Ishikawa (cell line): ENCODE measurements around the gene SLC4A2.

Experiments used
- CEBPB ChIP-seq: IDR thresholded peaks from 2 replicates; pipeline ENCODE4 v1.6.1; 2012
- CREB1 ChIP-seq: IDR thresholded peaks from 2 replicates; pipeline ENCODE4 v1.6.1; 2012; ENCODE audit warnings: low read depth
- EGR1 ChIP-seq: IDR thresholded peaks from 2 replicates; pipeline ENCODE4 v1.6.1; 2012
- EP300 ChIP-seq: IDR thresholded peaks from 2 replicates; pipeline ENCODE4 v1.6.1; 2012; ENCODE audit warnings: borderline replicate concordance
- FOXM1 ChIP-seq: IDR thresholded peaks from 2 replicates; pipeline ENCODE4 v1.6.1; 2012; ENCODE audit warnings: low read depth, borderline replicate concordance
- NFIC ChIP-seq: IDR thresholded peaks from 2 replicates; pipeline ENCODE4 v1.6.1; 2012
- RAD21 ChIP-seq: IDR thresholded peaks from 2 replicates; pipeline ENCODE4 v1.6.1; 2012; ENCODE audit warnings: low read depth
- TAF1 ChIP-seq: IDR thresholded peaks from 2 replicates; pipeline ENCODE4 v1.6.1; 2012; ENCODE audit warnings: low read depth, mild to moderate bottlenecking
- TCF12 ChIP-seq: IDR thresholded peaks from 2 replicates; pipeline ENCODE4 v1.6.1; 2012; ENCODE audit warnings: low read depth
- TEAD4 ChIP-seq: IDR thresholded peaks from 2 replicates; pipeline ENCODE4 v1.6.1; 2012
- YY1 ChIP-seq: IDR thresholded peaks from 2 replicates; pipeline ENCODE4 v1.6.1; 2012; ENCODE audit warnings: low read depth
- ZBTB7A ChIP-seq: IDR thresholded peaks from 2 replicates; pipeline ENCODE4 v1.6.1; 2012; ENCODE audit warnings: low read depth
- TF ChIP-seq, protein P1 (sequence below): IDR thresholded peaks from 2 replicates; pipeline ENCODE4 v1.6.1; 2012
- TF ChIP-seq, protein P2 (sequence below): IDR thresholded peaks from 2 replicates; pipeline ENCODE4 v1.6.1; 2012; ENCODE audit warnings: low read depth, mild to moderate bottlenecking
- TF ChIP-seq, protein P3 (sequence below): IDR thresholded peaks from 2 replicates; pipeline ENCODE4 v1.6.1; 2012

SLC4A2 gene

DNA sequence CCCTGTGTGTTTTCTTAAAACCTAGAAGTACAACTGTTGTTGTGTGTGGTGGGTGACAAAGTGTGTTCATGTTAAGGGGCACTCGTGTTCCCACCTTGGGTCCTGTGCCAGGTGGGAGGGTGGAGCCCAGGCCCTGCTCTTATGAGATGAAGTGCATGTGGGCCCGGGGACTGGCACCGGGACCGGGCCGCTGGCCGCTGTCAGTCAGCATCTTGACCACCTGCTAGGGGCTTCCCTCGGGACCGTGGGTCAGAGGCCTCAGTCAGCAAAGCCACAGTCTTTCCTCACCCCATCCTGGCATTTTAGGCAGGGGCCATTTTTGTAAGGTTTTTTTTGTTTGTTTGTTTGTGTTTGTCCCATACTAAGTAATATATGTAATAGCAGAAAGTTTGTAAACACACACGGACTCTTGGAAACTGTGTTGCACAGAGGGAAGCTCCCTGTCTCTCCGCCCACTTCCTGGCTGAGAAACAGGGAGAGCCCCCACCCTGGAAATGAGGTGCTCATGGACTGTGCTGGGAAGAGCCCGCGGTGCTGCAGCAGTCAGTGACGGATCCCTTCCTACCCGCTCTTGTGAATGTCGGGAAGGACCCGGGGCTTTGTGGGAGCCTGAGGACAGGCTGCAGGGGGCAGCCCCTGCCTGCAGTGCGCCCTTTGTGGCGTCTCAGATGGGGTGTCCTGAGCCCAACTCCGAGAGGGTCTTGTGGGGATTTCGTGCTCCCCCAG, 40.3 kb downstream of the SLC4A2 start:
- TF ChIP-seq TAF1 (no peak), EGR1 (no peak), TCF12 (no peak), YY1 (no peak), NFIC (no peak), TEAD4 (no peak), FOXM1 (no peak), ZBTB7A (no peak), EP300 (no peak), CREB1 (no peak), CEBPB (no peak), RAD21 (no peak)
- TF ChIP-seq, protein P1, sequence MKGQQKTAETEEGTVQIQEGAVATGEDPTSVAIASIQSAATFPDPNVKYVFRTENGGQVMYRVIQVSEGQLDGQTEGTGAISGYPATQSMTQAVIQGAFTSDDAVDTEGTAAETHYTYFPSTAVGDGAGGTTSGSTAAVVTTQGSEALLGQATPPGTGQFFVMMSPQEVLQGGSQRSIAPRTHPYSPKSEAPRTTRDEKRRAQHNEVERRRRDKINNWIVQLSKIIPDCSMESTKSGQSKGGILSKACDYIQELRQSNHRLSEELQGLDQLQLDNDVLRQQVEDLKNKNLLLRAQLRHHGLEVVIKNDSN, result no peak
- TF ChIP-seq, protein P2, sequence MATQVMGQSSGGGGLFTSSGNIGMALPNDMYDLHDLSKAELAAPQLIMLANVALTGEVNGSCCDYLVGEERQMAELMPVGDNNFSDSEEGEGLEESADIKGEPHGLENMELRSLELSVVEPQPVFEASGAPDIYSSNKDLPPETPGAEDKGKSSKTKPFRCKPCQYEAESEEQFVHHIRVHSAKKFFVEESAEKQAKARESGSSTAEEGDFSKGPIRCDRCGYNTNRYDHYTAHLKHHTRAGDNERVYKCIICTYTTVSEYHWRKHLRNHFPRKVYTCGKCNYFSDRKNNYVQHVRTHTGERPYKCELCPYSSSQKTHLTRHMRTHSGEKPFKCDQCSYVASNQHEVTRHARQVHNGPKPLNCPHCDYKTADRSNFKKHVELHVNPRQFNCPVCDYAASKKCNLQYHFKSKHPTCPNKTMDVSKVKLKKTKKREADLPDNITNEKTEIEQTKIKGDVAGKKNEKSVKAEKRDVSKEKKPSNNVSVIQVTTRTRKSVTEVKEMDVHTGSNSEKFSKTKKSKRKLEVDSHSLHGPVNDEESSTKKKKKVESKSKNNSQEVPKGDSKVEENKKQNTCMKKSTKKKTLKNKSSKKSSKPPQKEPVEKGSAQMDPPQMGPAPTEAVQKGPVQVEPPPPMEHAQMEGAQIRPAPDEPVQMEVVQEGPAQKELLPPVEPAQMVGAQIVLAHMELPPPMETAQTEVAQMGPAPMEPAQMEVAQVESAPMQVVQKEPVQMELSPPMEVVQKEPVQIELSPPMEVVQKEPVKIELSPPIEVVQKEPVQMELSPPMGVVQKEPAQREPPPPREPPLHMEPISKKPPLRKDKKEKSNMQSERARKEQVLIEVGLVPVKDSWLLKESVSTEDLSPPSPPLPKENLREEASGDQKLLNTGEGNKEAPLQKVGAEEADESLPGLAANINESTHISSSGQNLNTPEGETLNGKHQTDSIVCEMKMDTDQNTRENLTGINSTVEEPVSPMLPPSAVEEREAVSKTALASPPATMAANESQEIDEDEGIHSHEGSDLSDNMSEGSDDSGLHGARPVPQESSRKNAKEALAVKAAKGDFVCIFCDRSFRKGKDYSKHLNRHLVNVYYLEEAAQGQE, result no peak
- TF ChIP-seq, protein P3, sequence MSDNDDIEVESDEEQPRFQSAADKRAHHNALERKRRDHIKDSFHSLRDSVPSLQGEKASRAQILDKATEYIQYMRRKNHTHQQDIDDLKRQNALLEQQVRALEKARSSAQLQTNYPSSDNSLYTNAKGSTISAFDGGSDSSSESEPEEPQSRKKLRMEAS, result no peak

DNA sequence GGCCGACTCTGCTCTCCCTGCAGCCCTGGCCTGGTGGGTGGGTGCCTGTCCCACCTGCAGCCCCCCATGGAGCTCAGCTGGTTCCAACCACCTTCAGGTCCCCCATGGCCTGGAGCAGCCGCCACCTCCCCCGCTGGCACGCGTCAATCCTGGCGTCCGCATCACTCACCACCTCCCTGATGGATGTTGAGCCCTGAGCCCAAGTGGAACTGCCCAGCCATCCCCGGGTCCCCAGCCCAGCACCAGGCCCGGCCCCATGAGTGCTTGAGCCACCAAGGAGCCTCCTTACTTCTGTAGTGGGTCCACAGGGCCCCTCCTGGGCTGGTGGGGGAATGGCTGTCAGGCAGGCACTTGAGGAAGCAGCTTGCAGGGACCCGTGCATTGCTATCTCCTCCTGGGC, 41.5 kb downstream of the SLC4A2 start:
- TF ChIP-seq TAF1 (no peak), RAD21 (no peak), TEAD4 (no peak), EGR1 (no peak), CEBPB (no peak), FOXM1 (no peak)
- TF ChIP-seq, protein P1, result no peak
- TF ChIP-seq, protein P3, result no peak
- TF ChIP-seq, protein P2, result no peak

DNA sequence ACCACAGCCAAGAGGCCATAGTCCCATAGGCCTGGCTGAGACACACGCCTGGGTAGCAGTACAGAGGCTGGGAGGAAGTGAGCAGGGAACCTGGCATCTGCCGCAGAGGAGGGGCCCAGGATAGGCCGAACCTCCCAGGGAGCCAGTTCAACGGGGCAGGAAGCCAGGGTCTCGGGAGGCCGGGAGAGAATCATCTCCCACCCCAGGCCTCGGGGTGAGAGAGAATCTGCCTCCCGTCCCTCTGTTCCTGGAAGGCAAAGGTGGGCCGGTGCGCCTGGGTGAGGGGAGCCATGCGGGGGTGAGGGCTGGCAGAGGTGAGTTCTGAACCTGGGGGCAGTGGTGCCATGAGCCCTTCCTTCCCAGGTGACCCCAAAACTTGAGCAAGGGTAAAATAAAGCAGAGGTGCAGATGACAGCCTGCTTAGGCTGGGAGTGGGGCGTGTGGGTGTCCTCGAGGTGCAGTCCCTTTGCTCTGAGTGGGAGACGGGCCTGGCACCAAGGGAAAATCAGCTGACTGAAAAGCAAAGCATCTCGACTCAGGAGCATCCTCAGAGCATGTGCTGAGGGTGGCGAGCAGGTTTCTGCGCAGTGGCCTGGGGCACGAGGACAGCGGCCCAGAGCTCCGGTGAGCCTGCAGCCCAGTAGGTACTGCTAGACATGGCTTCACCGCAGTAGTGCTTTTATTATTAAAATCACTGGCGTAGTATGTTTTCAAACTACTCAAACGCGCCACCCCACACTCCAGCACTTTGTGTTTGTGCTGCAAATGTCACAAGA, 42.4 kb downstream of the SLC4A2 start:
- no peak for TF ChIP-seq TAF1
- TF ChIP-seq ZBTB7A, result no peak
- TF ChIP-seq TCF12, result no peak
- TF ChIP-seq FOXM1, result no peak
- TF ChIP-seq EP300, result no peak
- TF ChIP-seq, protein P3, result no peak
- TF ChIP-seq, protein P1, result no peak
- TF ChIP-seq EGR1, result no peak
- TF ChIP-seq, protein P2, result no peak
- no peak for TF ChIP-seq RAD21
- TF ChIP-seq TEAD4, result no peak
- TF ChIP-seq NFIC, result no peak
- TF ChIP-seq CREB1, result no peak
- TF ChIP-seq CEBPB, result no peak
- no peak for TF ChIP-seq YY1
